HG02763 (cell line): ENCODE data around the gene FAM89B.

Source experiments
- ATAC-seq: cut with Tn5 transposase; IDR thresholded peaks from one replicate; pipeline ENCODE4 v1.9.1; 2021; ENCODE audit warnings: mild to moderate bottlenecking, moderate library complexity; ENCODE audit not compliant: unreplicated experiment

The FAM89B gene

DNA sequence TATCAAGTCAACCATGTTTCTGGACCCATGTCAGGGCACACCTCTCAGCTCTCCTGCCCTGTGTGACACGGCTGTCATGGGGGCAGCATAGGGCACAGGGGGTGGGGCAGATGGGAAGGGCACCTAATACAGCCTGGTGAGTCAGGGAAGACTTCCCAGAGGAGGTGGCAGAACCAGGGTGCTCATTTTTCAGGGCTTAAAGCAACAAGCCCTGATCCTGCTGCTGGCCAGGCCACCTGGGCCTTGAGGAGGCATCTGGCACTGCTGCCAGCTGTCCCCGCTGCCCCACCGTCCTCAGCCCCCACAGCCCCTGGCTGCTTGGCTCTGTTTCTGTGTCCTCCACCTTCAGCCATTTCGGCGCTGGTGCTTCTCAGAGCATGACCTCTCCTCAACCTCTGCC lies 37.3 kb downstream of the FAM89B start:
- no peak for ATAC-seq

DNA sequence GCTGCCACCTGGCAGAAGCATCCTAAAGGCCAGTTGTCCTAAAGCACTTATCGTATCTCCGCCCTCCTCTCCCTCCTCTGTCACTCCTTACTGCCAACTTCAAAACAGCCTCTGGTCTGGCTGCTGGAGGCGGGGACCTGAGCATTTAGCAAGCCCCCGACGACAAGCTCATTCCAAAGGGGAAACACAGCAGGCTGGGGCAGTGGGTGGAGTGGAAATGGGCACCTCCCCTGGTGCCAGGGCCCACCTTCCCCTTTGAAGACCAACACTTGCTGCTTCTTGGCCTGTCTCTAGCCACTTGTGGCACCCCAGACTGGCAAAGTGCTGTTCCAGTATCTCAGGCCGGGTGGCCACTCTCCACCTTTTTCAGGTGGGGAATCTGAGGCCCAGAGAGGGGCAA lies 38.1 kb downstream of the FAM89B start:
- no peak for ATAC-seq

DNA sequence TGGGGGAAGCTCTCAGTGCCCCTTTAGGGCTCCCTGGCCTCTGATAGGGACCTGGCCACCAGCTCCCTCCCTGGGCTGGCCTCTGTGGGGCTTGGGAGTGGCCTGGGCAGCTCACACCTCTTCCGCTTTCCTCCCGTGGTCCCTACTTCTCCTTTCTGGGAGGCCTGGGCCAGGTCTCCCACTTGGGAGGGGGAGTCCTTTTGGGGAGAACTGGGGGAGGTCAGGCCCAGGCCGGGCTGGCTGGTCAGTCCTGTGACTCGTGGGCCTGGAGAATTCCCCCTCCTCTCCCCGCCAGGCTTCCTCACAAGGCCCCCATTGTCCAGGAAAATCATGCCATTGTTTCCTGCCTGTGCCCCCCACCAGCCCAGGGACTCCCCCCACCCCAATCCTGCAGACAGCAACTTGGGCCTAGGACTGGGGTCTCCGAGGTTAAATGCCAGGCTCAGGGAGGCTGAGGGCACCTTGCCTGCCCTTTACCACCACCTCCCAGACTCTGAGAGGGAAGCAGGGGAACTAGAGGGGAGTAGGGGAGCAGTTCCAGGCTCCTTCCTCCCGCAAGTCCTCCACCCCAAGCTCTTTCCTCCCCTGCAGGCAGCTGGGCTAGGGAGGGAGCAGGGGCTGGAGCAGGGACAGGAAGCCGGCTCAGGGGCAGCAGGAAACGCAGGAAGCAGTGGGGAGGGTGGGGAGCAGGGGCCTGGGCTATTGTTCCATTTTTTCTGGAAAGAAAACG lies 38.9 kb downstream of the FAM89B start:
- ATAC-seq, result no peak

DNA sequence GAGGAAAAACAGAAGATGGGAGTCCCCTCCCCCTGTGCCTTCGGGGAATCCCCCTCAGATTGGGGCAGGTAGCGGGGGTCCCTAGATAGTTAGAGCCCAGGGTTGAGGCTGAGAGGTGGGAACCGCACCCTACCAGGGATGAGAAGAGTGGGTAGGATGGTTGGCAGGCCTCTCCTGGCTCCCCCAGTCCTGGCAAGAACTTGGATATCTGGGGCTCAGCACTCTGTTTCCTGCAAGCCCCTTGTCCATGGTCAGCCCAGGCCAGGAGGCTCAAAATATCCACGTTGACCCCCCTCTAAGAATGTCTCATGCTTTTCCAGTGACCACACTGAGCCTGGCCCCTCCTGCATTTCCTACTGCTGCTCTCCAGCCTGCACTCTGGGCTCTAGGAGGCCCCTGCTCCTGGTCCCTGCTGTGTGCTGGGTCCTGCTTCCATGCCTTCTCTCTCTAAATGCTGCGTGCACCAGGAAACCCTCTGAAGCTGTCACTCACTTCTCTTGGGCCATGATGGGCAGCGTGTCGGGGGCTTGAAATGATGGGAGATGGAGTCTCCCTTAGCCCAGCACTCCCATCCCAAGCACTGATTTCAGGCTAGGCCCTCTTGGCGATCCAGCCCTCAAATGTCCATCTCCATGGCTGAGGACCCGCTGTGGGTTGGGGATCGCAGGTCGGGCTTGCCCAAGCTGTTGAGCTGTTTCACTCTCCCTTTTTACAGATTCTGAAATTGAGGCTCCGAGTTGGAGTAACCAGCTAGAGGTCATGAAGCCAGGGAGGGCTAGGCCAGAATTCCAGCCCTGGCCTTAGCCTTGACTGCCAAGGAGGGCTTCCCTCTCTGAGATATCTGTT lies 39.6 kb downstream of the FAM89B start:
- ATAC-seq, result no peak

DNA sequence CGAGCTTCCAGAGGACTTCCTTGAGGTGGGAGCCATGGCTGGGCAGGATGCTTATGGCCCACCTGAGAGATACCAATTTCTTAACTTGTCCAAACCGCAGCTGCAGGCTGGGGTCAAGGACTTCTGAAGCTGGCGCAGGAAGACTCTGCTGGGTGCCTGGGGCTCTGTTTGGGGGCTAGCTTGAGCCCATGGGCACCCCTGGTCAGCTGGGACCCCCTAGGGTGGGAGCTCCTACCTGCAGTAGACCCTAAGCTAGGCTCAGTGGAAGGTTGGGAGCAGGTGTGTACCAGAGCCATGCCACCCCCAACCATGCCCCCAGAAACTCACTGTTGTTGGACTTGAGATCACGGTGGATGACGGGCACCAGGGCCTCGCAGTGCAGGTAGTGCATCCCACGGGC lies 40.4 kb downstream of the FAM89B start:
- no peak for ATAC-seq

DNA sequence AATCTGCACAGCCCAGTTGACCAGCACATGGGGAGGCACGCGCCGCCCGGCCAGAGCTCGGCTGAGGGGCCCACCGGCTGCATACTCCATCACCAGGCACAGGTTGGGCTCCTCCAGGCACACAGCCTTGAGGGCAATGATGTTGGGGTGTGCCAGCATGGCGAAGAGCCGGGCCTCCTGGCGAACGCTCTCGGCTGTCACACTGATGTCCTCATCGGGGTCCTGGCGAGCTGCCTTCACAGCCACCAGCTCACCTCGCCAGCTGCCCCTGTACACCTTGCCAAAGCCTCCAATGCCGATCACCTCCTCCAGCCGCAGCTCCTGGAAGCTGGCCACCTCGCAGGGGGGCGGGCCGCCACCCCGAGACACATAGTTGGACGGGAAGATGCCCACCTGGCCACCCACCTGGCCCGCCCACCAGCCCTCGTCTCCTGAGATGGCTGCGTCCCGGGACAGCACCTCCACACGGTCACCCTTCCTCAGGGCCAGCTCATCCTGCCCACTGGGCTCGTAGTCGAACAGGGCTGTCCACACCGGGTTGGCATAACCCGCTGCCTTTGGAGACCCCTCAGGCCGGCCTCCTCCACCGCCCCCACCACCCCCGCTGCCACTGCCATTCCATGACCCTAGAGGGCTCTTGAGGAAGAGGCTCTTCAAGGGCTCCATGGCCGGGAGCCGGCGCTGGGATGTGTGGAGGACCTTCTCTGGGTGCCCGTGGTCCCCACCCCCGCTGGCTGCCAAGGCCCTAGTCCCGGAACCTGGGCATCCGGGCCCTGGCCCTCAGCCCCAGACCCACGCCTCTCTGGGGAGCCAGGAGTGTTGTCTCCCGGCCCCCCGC lies 41.0 kb downstream of the FAM89B start:
- no peak for ATAC-seq

DNA sequence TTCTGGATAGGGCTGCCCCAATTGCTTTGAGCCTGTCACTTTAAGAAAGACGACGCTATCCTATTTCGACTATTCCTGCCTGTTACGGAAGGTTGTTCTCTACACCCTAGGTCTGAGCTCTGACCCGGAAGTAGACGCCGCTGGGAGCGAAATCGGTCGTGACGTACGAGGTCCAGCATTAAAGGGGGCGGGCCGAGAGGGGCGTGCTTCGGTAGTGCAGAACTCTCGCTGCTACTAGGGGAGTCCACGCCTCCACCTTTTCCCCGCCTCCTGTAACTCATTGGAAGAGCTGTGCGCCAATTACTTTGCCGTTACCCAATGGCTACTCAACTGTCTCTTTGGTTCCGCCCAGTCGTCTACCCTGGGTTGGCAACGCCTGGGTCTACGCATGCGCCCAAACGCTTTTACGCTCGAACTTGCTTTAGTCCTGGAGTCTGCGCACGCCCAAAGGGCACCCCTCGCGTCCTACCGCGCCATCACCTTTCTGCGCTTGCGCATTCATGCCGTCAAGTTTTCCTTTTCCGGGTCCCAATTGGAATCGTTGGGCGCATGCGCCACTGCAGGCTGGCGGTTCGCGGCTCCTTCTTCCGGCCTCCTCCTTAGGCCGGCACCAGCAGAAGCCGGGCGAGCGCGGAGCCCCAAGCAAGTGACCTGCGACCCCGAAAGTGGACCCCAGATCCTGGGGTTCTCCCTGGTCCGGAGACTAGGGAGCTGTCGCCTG lies 43.1 kb downstream of the FAM89B start, which contains the start of gene PCNX3:
PCNX3 (plus strand) TSS at position 548 of the 721 bp plus-strand sequence. CDS start 536 bp downstream, outside the sequence.
- peak; percentile 81 for ATAC-seq

DNA sequence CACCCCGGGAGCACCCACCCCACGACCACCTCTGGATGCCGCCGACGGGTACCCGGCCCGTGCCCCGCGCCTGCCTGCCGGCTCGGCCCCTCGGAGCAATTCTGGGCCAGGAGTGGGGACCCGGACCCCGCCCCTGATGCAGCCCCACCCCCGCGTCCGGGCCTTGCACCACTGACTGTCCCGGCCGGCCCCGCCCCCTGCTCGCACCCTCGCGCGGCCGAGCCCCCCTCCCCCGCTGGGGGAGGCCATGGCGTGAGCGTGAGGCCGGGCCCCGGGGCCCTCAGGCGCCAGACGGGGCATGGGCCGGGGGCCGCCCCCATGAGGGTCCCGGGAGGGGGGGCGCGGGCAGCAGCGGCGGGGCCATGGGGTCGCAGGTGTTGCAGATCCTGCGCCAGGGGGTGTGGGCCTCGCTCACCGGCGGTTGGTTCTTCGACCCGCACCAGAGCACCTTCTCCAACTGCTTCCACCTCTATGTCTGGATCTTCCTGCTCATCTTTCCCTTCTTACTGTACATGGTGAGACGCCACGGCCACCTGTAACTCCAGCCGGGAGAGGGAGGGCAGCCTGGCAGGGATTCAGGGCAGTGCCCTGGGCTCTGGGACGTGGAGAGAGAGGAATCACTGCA lies 43.7 kb downstream of the FAM89B start:
- ATAC-seq, result peak; percentile 8

DNA sequence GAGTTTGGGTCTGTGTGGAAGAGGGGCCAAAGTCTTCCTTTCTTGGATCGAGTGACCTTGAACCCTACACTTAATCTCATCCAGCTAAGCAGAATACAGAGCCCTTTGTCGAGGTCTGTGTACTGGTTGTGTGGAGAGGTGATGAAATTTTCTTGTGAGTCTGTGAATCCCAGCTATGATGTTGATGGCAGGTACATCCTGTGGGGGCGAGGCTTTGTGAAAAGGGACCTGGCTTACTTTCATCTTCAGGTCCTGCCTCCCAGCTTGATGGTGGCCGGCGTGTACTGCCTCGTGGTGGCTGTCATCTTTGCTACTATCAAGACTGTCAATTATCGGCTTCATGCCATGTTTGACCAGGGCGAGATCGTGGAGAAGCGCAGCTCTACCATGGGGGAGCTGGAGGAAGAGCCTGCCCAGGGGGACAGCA lies 44.2 kb downstream of the FAM89B start:
- ATAC-seq, result no peak

DNA sequence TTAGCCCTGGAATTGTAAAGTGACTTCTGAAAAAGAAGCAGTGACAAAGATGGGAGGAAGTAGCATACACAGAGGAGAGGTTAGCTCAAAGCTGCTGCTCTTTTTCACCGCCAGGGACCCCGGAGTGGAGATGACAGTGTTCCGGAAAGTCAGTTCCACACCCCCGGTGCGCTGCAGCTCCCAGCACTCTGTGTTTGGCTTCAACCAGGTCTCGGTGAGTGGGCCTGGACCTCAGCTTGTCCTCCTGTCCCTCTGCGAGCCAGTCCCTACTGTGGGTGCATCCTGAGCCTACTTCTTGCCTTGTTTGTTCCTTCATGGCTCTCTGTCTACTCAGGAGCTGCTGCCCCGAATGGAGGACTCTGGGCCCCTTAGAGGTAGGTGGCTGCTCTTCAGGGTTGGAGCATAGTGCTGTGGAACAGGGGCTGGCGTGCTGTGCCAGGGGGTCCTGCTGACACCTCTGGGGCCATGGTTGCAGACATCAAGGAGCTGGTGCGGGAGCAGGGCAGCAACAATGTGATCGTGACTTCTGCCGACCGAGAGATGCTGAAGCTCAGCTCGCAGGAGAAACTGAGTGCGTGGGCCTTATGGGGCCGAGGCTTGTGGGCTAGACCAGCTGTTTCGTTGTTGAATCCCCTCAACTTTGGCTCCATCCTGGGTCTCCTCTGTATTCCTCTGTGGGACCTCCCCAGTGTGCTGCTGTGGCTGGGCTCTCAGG lies 45.0 kb downstream of the FAM89B start:
- no peak for ATAC-seq

DNA sequence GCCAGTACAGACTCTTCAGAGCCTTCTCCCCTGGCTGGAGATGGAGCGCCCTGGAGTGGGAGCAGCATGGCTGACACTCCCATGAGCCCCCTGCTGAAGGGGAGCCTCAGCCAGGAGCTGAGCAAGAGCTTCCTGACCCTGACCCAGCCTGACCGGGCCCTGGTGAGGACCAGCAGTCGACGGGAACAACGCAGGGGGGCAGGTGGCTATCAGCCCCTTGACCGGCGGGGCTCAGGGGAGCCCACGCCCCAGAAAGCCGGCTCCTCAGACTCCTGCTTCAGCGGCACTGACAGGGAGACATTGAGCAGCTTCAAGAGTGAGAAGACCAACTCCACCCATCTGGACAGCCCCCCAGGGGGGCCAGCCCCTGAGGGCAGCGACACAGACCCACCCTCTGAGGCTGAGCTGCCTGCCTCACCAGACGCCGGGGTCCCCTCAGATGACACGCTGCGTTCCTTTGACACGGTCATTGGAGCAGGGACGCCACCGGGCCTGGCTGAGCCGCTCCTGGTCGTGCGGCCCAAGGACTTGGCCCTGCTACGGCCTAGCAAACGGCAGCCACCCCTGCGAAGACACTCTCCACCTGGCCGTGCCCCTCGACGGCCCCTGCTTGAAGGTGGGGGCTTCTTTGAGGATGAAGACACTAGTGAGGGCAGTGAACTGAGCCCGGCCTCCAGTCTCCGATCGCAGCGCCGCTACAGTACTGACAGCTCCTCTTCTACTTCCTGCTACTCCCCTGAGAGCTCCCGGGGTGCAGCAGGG lies 45.8 kb downstream of the FAM89B start:
- no peak for ATAC-seq

DNA sequence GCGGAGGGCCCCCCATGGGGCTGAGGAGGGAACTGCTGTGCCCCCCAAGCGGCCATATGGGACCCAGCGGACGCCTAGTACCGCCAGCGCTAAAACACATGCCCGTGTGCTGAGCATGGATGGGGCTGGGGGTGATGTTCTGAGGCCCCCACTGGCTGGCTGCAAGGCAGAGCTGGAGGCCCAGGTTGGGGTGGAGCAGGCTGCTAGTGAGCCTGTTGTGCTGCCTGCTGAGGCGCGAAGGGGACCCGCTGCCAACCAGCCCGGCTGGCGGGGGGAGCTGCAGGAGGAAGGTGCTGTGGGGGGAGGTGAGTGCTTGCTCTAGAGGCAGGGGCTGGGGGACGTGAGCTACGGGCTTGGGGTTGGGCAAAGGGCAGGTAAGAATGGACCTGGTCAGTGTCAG lies 46.4 kb downstream of the FAM89B start:
- no peak for ATAC-seq

DNA sequence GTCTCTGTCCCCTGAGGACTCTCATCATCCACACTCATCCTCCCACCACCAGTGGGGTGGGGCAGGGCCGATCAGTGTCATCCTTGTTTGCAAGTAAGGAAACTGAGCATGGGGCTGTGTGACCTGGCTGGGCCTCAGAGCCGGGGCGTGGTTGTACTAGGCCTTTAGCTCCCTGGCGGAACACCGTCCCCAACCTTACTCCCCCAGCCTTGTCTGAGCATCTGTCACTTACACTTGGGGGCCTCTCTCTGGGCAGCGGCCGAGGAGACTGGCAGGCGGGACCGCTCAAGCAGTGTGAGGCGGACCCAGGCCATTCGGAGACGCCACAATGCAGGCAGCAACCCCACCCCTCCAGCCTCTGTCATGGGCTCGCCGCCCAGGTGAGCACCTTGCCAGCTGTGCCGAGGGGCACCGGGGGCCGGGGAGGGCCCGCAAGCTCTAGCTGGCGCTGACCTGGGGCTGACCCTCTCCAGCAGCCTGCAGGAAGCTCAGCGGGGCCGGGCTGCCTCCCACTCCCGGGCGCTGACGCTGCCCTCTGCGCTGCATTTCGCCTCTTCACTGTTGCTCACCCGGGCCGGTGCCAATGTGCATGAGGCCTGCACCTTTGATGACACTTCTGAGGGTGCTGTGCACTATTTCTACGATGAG lies 47.1 kb downstream of the FAM89B start:
- no peak for ATAC-seq

DNA sequence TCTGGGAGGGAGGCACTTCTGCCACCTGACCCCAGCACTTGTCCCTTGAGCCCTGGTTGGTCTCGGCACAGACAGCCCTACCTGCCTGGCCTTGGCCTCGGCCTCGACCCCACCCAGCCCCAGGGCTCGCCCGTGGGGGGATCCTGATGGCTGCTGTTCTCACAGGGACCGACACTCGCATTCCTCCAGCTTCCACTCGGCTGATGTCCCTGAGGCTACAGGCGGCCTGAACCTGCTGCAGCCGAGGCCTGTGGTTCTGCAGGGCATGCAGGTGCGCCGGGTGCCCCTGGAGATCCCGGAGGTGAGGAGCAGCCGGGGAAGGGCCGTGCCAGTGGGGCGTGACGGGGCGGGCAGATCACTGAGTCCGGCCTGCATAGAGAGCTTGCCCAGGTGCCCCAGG lies 48.3 kb downstream of the FAM89B start:
- ATAC-seq, result no peak

DNA sequence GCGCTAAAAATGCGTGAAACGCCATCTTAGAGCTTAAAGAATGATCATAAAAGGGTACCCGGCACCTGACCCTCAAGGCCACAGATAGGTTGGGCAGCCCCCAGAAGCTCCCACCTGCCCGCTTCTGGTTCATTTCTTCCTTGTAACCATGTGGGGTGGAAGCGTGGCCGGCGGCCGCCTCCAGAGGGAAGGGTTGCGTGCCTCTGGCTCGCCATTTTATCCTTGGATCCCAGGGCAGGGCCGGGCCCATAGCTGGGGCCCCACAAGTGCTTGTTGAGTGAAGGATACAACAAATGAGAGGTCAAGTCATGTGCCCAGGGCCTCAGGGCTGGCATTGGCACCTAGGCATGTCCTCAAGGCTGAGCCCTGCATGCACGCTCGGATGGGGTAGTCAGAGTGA lies 49.1 kb downstream of the FAM89B start:
- ATAC-seq, result no peak

DNA sequence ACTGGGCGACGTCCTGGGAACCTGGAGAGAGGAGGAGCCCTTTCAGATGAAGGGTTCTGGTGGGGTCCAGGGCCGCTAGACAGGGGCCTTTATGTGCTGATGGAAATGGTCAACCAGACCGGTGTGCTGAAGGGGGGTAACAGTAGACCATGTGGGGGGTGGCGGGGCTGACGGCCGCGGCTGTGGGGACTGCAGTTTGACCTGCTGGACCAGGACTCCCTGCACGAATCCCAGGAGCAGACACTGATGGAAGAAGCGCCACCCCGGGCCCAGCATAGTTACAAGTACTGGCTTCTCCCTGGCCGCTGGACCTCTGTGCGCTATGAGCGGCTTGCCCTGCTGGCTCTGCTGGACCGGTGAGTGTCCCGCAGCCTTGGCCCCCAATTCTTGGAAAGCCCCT lies 49.7 kb downstream of the FAM89B start:
- ATAC-seq, result no peak

DNA sequence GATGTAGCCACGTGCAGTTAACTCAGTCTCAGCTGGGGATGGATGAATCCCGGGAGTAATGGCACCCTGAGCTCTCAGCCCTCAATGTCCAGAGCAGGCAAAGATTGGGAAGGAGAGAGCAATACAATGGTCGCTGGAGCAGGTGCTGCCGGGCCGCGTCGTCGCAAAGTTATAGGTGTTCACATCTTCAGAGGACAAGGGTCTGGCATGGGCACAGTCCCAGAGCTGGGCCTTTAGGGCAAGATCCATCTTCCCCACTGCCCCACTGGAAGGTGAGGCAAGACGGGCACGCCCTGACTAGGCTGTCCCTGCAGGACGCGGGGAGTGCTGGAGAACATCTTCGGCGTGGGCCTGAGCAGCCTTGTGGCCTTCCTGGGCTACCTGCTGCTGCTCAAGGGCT lies 50.8 kb downstream of the FAM89B start:
- no peak for ATAC-seq
